ENCODE data around the gene RUFY1.
"Not testable (repeated sequence)": the region's sequence is repeated elsewhere in the genome, so short reads cannot be mapped to it uniquely, and the experiment has no call there.

Gene RUFY1

DNA sequence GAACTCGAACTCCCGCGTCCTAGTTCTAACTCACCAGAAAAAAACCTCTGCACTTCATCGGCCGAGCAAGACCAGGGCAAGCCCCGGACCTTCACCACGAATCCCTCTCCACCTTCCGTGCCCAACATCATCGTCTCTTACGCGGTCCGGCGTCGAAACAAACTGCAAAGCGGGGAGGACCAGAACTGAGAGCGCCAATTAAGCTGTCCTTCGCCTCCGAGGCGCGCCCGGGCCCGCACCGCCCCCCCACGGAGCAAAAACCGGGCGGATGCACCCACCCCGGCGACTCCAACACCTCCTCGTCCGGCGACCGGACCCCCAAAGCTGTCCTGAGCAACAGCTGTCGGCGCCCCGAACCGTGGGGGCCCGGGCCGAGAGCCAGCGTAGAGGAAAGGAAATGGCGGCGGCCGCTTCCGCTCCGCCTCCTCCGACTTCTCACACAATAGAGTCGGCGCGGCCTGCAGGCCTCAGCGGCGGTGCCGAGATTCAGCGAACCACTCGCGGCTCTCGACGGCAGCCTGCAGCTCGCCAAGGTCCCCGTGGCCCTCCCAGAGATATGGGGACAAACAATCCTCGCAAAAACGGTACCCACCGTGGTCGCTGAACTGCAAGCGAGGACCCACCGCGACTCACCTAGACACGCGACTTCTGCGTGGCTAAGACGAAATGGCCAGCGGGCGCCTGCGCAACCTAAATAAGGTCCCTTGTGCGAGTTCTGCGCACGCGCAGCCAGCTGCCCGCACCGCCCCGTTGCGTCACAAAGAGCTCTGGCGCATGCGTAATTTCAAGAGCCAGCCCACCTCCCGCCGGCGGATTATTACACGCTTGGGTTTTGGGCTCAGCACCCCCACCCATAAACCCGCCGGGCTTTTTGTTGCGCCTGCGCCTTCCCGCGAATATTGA lies 72.9 kb downstream of the RUFY1 start, which contains the start of gene HNRNPH1:
TSS of gene HNRNPH1 (minus strand) at position 669 of the 903 bp plus-strand sequence. CDS start at position 131, 538 bp downstream.
- DNase-seq = peak; percentile 99

DNA sequence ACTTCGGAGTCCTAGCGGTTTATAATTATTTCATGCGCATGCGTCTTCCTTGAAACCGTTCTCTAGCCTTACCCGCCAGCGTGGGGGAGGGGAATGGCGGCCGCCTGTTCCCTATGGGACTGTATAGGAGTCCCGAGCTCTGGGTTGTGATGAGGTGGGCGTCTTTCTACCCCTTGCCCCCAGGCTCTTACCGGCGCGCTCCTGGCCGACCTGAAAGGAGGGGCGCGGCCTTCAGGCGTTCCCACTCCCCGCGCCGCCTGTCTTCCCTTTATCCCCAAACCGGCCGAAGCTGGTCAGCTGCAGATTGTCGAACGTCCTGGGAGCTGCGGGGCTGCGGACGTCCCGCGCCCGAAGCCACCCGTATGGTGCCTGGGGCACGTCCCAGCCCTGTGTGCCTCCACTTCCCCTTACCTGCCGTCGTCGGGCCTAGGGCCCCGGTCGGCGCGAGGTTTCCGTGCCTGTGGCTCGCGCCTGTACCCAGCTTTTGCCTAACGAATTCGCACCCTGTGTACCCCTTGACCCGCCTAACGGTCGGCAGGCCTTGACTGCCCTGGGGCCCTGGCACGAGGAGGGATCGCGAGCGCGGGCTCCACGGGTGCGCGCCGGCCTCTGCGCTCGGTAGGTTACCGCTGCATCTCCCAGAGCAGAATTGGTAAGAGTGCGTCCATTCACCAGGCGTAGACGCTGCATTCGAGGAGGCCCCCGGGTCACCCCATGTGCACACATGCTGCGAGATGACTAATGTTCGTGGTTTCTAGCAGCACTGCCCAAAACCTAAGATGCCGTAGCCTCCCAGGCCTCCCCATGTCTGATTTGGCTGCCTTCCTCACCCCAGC lies 73.8 kb downstream of the RUFY1 start:
- peak; percentile 57 for DNase-seq

DNA sequence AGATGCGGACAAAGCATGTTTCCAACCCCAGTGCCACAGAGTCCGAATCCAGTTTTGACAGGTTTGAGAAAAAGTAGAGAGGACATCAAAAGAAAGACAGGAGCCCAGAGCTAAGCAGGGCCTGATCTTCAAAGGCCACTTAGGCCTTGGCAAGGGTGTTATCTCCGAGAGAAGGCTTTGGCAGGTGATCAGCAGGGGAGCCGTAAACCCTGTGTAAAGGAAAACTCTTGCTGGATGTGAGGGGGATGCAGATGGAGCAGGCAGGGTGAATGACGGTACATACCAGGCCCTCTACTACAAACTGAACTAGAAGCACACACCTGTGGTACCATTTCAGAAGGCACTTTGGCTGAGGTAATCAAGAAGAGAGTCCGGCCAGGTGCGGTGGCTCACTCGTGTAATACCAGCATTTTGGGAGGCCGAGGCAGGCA lies 74.5 kb downstream of the RUFY1 start:
- no peak for DNase-seq

DNA sequence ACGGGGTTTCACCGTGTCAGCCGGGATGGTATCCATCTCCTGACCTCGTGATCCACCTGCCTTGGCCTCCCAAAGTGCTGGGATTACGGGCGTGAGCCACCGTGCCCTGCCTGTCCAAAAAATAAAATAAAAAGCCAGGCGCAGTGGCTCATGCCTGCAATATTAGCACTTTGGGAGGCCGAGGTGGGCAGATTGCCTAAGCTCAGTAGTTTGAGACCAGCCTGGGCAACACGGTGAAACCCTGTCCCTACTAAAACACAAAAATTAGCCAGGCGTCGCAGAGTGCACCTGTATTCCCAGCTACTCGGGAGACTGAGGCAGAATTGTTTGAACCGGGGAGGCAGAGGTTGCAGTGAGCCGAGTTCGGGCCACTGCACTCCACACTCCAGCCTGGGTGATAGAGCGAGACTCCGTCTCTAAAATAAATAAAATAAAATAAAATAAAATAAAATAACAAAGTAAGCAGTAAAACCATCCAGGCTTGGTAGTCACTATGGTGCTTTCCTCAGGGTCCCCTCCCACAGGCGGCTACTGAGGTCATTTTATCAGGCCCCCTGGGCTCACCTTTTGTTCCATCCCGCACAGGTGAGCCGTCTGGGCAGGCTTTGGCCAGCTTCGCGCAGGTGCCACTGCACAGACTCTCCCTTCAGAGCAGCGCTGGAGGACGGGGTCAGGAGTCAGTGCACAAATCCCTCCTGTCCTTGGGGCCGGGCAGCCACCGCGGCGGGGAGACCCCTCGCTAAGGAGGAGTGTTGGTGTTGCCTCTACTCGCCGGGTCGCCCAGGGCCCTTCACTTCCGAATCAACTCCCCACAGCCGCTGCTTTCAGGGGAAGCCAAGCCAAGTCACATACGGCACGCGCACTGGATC lies 83.4 kb downstream of the RUFY1 start:
- not testable (repeated sequence) for DNase-seq

DNA sequence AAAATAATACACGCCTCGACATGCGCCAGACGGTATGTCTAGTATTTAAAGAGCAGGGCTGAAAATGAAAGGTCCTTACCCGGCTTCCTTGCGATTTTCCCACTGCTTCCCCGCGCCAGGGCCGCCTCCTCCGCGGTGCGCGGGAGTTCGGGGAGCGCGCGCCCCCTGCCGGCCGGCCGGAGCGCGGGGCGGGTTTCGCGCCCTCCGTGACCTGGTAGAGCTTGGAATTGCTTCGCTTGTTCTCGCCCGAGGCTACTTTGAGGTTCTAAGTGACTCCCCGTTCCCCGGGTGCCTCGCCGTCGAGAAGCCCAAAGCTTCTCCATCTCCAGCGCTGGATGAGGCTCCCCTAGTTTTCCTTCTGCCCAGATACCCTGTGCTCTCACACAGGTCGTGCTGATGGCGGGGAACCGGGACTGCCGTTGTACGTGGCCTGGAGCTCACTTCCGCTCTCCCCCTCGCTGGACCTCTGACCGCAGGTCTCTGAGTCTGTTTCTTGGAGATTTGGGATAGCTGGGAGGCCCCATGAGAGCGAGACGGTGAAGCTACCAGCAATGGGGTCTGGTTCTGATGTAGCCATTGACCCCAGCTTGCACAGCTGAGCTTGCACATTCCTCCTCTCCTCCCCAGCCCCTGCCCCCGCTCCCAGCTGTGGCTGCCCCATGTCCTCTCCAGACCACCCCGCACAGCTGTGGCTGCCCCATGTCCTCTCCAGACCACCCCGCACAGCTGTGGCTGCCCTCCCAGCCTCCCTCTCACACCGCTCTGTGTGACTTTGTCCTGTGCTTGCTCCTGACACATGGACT lies 84.2 kb downstream of the RUFY1 start:
- DNase-seq = not testable (repeated sequence)

DNA sequence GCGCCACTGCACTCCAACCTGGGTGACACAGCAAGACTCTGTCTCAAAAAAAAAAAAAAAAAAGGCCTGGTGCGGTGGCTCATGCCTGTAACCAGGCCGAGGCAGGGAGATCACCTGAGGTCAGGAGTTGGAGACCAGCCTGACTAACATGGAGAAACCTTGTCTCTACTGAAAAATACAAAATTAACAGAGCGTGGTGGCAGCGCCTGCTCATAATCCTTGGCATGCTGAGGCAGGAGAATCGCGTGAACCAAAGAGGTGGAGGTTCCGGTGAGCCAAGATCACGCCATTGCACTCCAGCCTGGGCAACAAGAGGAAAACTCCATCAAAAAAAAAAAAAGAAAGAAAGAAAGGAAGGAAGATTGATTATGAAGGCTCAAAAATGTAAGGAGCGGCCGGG lies 88.9 kb downstream of the RUFY1 start:
- DNase-seq = not testable (repeated sequence)

DNA sequence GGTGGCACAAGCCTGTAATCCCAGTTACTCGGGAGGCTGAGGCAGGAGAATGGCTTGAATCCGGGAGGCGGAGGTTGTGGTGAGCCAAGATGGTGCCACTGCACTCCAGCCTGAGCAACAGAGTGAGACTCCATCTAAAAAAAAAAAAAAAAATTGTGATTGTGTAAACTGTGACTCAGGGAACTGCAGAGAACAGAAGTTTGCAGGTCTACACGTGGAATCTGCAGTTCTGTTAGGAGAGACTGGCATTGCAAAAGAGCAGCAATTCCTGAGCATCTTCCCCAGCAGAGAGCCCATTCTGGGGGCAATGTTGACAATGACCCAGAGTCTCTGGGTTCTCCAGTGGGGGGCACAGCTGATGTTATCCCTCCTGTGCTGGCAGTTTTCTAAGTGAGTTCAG lies 91.4 kb downstream of the RUFY1 start:
- DNase-seq = not testable (repeated sequence)

DNA sequence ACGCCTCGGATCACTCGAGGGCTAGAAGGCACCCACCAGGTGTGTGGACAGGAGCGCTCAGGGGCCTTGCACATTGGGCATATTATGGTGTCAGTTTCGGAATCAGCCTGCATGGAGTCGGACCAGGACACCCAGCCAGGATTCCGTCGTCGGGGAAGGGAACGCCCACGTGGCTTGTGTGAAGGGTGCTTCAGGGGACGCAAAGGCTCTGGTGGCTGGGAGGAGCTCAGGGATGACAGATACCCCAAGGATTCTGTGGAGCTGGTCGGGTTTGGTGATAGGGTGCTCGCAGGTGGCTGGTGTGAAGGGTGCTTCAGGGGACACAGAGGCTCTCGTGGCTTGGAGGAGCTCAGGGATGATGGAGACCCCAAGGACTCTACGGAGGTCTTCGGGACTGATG lies 92.3 kb downstream of the RUFY1 start:
- DNase-seq = not testable (repeated sequence)

DNA sequence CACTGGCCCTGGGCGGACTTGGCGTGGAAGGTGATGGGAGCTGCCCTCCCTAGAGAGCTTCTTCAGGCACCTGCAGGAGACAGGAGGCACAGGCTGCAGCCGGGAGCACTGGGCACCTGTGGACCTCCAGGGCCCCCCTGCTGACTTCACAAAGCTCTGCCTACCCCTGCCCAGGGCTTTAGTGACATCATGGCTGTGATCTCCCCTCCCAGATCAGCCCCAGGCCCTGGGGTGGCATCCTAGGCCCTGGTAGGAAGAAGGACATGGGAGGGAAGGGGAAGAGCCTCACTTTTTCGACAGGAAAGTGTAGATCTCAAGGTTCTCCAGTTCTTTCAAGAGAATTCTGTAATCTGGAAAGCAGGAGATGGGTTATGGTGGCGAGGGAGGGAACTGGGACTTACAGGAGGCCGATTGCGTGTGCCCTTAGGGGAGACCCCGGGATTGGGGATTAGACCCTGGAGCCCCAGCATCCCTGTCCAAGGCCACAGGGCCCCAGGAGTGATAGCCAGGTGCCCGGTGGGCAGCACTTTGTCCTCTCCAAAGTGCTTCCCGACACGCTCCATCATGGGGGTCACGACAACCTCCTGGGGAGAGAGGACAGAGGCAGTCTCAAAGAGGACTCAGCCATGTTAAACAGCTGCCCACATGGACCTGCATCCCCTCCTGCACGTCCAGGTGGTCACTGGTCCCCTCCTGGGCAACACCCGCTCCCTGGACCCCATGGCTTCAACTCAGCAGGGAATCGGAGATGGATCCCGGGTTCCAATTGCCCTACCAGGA lies 93.0 kb downstream of the RUFY1 start:
- DNase-seq = not testable (repeated sequence)

DNA sequence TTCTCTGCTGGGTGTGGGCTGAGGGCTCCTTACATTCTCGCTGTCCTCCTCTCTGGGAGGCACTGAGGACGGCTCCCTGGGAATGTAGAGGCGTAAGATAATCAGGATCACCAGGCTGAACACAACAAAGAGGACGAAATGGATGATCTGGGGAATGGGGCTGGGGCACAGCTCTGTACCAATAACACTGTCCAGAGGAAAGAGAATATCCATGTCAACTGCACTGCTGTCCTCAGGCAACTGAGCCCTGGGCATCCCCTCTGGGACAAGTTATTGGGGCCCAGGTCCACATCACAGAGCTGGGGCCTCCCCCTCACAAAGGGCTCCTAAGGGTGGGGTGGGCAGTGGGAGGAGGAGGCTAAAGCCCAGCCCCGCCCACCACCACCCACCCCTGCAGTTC lies 94.4 kb downstream of the RUFY1 start:
- DNase-seq = not testable (repeated sequence)

DNA sequence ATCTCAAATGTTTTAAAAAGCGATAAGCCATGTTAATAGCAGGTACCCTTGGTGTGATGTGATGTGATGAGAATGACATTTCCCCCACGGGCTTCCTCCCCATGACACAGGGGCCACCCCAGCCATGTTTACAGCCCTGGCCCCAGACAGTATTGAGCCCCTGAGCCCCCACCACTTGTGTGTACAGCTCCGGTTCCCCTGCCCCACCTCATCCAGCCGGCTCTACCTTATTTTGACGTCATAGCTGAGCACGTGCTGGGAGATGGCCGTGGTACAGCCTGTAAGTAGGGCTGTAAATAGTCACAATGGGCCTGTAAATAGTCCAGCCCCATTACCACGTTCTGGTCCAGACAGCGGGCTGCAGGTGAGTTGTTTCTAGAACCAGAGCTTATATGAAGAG lies 98.1 kb downstream of the RUFY1 start:
- no peak for DNase-seq

DNA sequence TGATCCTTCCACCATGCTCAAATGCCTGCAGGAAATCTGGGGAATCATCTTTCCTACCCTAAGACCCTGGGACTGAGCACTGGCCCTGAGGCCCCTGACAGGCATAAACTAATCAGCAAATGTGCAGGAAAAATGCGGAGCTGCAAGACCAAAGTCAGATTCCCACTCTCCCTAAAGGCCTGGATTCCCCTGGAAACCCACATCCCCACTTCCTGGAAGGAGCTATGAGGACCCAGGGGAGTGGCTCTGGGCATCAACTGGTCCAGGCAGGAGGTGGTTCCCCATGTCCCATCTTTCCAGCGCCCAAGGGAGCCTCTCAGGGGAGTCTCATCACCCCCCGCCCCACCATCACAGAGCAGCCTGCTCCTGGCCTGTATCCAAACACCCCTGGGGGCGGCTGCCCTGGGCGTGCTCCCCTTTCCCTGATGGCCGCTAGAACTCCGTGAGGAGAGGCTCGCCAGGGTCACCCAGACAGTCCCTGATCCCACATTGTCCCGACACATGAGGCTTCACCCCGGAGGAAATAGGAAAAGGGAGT lies 98.9 kb downstream of the RUFY1 start:
- not testable (repeated sequence) for DNase-seq

DNA sequence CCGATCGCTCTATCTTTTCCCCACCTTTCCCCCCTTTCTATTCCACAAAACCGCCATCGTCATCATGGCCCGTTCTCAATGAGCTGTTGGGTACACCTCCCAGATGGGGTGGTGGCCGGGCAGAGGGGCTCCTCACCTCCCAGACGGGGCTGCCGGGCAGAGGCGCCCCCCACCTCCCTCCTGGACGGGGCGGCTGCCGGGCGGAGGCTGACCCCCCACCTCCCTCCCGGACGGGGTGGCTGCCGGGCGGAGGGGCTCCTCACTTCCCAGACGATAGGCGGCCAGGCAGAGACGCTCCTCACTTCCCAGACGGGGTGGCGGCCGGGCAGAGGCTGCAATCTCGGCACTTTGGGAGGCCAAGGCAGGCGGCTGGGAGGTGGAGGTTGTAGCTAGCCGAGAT lies 99.9 kb downstream of the RUFY1 start:
- not testable (repeated sequence) for DNase-seq

DNA sequence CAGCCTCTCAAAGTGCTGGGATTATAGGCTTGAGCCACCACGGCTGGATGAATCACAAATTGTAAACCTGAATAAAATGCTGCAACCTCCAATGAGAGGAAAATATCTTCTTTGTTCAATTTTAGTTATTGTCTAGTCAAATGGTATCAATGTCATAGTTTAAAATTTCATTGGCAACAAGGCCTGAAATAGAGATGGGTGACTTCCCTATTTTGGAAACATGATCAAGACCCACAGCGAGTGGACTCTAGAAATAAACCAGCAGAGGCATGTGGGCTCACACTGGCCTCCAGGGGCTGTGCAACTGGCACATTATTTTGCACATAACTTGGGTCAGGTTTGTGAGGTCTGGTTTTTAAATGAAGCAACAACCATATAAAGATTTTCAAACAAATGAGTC lies 102.8 kb downstream of the RUFY1 start:
- DNase-seq = not testable (repeated sequence)

DNA sequence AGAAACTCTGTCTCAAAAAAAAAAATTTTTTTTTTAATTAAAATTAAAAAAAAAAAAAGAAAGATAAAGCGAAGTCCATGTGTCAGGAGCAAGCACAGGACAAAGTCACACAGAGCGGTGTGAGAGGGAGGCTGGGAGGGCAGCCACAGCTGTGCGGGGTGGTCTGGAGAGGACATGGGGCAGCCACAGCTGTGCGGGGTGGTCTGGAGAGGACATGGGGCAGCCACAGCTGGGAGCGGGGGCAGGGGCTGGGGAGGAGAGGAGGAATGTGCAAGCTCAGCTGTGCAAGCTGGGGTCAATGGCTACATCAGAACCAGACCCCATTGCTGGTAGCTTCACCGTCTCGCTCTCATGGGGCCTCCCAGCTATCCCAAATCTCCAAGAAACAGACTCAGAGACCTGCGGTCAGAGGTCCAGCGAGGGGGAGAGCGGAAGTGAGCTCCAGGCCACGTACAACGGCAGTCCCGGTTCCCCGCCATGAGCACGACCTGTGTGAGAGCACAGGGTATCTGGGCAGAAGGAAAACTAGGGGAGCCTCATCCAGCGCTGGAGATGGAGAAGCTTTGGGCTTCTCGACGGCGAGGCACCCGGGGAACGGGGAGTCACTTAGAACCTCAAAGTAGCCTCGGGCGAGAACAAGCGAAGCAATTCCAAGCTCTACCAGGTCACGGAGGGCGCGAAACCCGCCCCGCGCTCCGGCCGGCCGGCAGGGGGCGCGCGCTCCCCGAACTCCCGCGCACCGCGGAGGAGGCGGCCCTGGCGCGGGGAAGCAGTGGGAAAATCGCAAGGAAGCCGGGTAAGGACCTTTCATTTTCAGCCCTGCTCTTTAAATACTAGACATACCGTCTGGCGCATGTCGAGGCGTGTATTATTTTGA lies 107.2 kb downstream of the RUFY1 start:
- DNase-seq = not testable (repeated sequence)

DNA sequence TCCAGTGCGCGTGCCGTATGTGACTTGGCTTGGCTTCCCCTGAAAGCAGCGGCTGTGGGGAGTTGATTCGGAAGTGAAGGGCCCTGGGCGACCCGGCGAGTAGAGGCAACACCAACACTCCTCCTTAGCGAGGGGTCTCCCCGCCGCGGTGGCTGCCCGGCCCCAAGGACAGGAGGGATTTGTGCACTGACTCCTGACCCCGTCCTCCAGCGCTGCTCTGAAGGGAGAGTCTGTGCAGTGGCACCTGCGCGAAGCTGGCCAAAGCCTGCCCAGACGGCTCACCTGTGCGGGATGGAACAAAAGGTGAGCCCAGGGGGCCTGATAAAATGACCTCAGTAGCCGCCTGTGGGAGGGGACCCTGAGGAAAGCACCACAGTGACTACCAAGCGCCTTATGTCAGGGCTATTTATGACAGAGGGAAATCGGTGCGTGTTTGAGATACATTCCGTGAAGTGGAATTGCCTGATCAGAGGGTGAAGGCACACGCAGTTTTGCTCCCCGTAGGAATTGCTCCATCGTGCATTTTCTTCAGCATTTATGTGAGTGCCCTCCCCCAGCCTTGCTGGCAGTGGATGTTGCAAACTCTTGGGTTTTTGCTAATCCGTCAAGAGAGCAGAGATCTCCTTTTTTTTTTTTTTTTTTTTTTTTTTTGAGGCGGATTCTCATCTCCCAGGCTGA lies 108.0 kb downstream of the RUFY1 start:
- DNase-seq = not testable (repeated sequence)
